Fibroblast of peridontal ligament (primary cell): ENCODE measurements around the gene GLIS1.

Experiments used
- DNase-seq: peaks from one replicate; pipeline ENCODE4 v3.0.0-alpha.2; 2010; ENCODE audit errors: extremely low read depth

Gene GLIS1

GRCh38 chr1:53718443-53718842 lies 20.5 kb downstream of the GLIS1 start:
- peak; percentile 13 for DNase-seq

DNA sequence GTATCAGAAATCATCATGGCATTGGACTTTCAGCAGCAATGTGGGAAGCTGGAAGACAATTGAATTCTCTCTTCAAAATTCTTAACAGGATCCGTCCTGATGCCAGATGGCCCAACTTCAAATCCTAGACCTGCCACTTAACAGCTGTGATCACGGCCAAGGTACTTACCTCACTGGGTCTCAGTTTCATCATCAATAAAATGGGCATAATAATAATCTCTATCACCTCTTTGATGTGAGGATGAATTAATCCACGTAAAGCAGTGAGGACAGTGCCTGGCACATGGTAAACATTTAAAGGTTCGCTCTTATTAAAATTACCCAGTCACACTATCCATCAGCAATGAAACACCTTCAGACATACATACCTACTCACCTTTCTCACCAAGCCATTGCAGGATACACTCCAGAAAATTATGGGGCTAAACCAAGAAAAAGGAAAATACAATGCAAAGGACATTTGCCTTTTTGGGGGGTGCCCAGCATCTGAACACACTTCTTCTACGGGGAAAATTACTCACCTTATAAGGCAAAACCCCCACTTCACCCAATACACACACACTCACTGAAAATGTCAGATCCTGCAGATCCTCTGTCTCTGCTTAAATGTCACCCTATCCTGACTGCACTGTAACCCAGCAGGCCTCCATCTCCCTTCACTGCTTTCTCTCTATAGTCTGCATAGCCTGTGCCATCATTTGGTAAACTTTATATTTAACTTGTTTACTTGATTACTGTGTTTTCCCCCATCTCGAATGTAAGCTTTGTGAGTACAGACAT lies 21.7 kb downstream of the GLIS1 start:
- no peak for DNase-seq

DNA sequence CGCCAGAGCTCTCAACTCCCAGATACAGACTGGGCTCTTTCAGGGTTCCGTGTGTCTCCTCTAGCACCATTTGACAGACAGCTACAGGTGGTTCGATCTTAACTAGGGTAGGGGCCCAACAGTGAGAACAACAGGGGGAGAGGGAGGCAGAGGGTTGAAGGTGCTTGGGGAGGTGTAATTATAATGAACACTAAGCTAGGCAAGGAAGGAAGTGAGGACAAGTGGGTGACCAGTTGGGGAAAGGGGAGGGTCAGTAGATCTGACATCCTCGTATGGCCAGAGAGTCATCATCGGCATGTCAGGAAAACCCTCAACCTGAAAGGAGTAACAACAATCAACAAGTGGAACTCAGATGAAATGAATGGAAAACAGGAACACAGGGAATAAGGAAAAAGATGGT lies 22.8 kb downstream of the GLIS1 start:
- no peak for DNase-seq

- DNase-seq, result no peak
Observed at GRCh38 chr1:53715478-53715877, 23.5 kb downstream of the GLIS1 start.

DNA sequence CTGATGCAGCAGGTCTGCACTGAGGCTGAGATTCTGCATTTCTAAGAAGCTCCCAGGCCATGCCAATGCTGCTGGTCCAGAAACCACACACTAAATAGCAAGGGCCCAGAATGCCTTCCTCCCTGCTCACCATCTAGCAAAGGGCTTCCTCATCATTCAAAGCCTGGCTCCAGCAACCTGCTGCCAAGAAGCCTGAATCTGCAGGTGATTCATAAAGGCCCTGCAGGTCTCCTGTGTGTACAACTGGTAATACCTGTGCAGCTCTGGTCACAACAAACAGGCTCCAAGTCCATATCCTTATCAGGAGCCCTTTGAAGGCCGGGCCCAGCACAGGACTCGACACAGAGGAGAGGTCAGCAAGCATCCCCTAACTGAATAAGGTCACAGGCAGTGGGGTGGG lies 26.7 kb downstream of the GLIS1 start:
- DNase-seq, result no peak

- DNase-seq, result no peak
Observed at GRCh38 chr1:53710584-53710983, 28.4 kb downstream of the GLIS1 start.

GRCh38 chr1:53708687-53709086 lies 30.3 kb downstream of the GLIS1 start:
- DNase-seq, result no peak

DNA sequence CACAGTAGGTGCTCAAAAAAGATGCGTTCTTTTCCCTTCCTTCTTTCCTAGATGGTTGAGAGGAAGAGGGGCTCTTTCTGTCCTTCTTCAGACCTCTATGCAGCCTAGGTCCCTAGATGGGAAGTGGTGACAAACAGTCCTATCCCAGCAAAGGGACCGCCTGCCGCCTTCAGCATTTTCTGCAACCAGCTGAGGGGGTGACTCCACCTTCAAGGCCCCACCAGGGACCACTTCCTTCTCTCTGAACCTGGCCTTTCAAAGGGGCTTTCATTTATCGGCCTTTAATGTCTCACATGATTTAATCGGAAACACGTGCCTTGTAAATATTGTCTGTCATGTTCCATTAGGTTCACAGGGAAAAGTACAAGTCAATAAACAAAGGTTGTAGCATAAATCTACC lies 32.6 kb downstream of the GLIS1 start:
- DNase-seq, result no peak

DNA sequence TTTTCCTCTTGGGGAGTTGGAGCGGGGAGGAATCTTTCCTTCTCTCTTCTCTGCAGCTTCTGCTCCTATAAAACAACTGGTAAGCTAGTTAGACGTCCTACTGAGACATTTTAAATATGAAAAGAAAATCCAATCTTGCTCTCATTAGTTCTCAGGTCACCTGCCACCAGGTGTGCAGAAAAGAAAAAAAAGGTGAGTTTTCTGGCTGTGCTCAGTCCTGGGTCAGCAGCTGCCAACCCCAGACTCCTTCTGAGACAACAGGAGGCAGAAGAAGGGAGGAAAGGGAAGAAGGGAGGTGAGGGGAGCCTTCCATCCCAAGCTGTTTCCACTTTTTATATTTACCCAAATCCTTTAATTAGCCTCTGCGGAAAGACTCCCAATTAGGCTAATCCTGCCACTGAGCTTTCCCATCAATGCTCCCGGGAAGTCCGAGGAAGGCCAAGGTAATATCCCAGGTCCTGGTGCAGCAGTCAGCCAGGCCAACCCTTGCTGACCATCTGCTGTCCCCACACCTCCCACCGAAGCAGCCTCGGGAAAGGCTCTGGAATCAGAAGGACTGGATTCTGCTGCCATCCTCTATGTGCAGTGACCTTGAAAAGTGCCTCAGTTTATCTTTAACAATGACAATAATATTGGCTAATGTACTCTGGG lies 33.4 kb downstream of the GLIS1 start:
- DNase-seq, result no peak

DNA sequence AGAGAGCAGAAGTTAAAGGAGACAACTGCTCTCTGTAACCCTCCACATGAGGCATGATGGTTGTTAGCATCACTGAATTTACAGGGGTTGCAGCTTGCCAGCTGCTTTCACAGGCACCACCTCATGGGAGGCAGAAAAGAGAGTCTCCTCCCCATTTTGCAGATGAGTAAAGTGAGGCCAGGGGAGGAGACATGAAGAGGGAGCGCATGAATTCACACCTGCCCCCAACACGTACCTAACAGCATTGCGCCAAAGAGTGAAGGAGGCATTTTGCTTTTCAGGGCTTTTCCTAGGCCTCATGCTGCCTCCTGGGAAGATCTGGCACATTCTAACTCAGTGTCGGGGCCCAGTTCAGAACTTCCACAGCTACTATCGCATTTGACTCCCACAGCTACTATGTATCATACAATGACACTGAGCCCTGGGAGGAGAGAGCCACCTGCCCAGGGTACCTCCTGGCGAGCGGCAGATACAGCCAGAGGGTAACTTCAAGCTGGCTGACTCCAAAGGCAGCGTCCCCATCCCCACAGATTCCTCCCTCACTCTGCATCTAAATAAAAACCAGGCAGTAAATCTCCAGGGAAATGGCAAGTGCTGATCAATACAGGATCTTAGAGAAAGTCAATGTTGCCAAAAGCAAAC lies 34.0 kb downstream of the GLIS1 start:
- DNase-seq, result no peak

GRCh38 chr1:53704304-53704703 lies 34.7 kb downstream of the GLIS1 start:
- no peak for DNase-seq

DNA sequence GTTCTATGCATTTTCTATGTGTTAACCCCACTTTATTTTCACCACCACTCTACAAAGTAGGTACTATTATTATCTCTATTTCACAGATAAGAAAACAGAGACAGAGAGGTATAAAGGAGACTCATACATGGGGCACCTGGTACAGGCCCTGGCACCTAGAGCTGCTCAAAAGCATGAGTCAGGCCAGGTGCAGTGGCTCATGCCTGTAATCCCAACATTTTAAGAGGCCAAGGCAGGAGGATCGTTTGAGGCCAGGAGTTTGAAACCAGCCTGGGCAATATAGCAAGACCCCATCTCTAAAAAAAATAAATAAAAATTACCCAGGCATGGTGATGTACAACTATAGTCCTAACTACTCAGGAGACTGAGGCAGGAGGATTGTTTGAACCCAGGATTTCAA lies 35.8 kb downstream of the GLIS1 start:
- no peak for DNase-seq

DNA sequence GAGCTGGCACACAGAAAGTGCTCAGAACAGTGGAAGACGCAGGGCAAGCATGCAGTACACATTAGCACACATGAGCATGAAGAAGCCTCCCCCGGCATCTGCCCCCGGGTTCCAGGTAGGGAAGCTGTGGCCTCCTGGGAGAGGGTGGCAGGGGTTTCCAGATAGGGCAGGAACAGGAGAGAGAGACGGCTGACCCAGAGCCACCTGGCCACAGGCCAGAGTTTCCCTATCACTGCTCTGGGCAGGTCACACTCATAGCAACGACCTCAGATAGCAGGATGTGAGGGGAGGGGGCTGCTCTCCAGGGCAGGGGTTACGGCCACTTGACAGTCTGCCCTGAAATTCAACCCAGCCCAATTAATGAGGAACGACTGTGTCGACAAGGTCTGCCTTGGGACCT lies 36.6 kb downstream of the GLIS1 start:
- no peak for DNase-seq

- no peak for DNase-seq
Observed at GRCh38 chr1:53700776-53701175, 38.2 kb downstream of the GLIS1 start.

DNA sequence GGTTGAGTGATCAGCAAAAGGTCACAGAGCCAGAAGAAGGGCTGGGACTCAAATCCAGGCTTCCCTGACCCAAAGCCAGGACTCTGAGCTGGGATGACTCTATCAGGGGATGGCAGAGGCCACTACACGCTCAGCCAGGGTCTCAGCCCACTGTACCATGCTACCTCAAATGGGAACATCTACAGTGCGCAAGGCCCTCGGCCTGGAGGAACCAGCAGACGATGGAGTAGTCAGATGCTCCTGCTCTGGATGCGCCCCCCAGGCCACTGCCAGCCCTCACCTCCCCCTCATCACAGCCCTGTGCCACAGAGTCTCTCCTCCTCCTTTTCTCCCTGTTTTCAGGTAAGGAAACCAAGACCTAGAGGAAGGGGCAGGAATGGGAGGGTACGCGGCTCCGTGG lies 39.0 kb downstream of the GLIS1 start:
- DNase-seq, result no peak

DNA sequence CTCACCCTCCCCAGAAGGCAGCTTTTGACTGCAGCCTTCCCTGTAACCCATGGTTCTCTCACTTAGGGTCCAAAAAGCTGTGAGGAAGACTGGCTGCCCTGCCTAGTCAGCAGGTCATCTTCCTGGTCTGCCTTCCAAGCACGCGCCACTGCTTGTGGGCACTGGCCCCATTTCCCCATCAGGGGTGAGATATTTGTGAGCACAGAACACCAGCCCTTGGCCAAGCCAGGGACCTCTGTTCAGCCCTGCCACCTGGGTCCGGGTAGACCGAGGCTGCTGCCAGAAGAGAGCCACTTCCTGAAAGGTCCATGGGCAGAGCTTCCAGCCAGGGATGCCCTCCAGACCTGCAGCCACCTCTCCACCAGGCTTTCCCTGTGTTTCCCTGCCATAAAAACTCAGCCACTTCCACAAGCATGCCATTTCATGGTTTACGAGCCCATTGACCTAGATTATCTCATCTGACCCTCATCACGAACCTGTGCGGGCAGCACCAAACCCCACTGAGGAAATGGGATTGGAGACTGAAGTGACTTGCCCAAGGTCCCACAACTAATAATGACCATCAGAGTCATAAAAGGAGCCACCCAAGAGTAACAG lies 40.5 kb downstream of the GLIS1 start:
- no peak for DNase-seq

DNA sequence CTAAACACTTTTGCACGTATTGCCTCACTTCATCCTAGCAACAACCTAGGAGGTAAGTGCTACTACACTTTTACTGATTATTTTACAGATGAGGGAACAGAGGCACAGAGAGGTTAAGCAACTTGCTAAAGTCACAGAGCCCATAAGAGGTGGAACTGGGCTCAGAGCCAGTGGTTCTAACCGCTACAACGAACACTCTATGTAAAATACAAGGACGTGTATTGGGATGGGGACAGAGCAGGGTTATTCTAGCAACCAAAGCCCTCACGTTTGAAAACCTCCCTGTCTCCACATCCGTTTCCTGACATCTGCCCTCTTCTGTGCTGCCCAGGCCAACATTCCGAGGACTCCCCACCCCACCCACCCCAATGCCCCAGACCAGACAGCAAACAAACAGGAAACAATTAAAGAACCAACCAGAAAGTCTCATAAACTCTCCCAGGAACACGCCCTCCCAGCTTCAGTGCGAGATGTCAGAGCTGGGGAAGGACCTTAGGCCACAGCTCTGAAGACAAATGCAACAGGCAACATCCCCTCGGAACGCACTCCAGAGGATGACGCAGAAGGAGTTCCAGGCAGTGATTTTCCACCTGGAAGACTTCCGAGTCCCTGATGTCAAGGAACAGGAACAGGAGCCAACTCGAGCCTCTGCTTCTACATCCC lies 41.1 kb downstream of the GLIS1 start:
- peak; percentile 75 for DNase-seq

GRCh38 chr1:53696990-53697389 lies 42.0 kb downstream of the GLIS1 start:
- DNase-seq, result no peak

- no peak for DNase-seq
Observed at GRCh38 chr1:53696571-53696970, 42.4 kb downstream of the GLIS1 start.

- DNase-seq, result no peak
Observed at GRCh38 chr1:53696051-53696450, 42.9 kb downstream of the GLIS1 start.

DNA sequence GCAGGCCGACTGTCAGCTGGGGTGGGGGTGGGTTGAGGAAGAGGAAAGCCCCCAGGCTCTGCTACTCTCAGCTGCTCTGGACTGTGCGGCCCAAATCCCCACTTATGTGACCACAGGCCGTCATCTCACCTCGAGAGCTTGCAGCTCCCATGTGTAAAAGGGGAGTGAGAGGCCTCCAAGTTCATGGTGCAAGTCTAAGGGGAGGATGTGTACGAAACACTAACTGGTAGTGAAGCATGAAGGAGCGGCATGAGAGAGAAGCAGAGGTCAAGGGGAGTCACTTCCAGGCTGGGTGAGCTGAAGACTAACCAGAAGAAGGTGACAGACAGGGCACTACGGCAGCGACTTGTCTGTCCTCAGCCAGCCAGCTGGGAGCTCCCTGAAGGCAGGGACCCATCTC lies 43.8 kb downstream of the GLIS1 start:
- no peak for DNase-seq

DNA sequence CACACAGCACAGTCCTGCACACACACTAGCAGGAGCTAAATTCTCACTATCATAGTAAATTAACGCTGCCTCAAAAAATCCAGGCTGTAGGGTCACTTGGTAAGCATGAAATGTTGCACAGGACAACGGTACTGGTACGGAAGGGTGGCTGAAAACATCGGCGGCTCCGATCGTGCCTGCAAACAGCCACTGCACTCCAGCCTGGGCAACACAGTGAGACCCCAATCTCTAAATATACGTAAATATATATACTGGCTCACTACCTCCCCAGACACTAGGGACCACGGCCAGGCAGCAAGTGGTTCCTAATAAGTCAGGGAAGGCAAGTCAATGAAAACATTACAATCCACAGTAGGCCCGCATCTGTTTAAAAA lies 44.3 kb downstream of the GLIS1 start:
- DNase-seq, result no peak
